GM18505 (cell line): ENCODE results near the gene TMEM131.

Source experiments
- ATAC-seq: cut with Tn5 transposase; IDR thresholded peaks from one replicate; pipeline ENCODE4 v1.9.1; 2021; ENCODE audit not compliant: unreplicated experiment
- POLR2A ChIP-seq: IDR thresholded peaks from 4 replicates; pipeline ENCODE4 v1.6.1; 2011; ENCODE audit warnings: borderline replicate concordance; ENCODE audit not compliant: insufficient read depth, insufficient read length; ENCODE audit errors: extremely low read depth

TMEM131 gene

GRCh38 chr2:97752342-97753334 lies 243.1 kb downstream of the TMEM131 start:
- TF ChIP-seq POLR2A = no peak
- ATAC-seq = no peak

DNA sequence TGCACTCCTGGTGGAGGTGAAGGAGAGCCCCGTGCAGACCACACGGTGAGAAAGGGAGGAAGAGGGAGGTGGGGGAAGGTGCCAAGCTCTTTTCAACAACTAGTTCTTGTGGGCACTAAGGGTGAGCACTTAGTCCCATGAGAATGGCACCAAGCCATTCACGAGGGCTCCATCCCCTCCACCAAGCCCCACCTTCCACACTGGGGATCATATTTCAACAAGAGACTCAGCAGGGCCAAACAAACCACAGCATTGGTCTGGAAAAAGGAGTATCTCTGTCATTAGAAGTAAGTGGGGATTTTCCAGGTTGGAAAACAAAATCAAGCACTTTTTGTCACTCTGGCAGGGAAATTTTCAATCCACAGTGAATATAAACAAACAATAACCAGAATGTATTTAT lies 244.0 kb downstream of the TMEM131 start:
- TF ChIP-seq POLR2A = no peak
- ATAC-seq = no peak

- no peak for ATAC-seq
- no peak for TF ChIP-seq POLR2A
These were observed 245.7 kb downstream of the TMEM131 start for GRCh38 chr2:97750017-97750416.

GRCh38 chr2:97749581-97749980 lies 246.2 kb downstream of the TMEM131 start:
- ATAC-seq = no peak

GRCh38 chr2:97747716-97748115 lies 248.0 kb downstream of the TMEM131 start:
- no peak for TF ChIP-seq POLR2A

More at GRCh38 chr2:97749581-97749980, 246.2 kb downstream of the TMEM131 start:
- no peak for TF ChIP-seq POLR2A

GRCh38 chr2:97747285-97747684 lies 248.5 kb downstream of the TMEM131 start:
- ATAC-seq = no peak
- peak; percentile 23 for TF ChIP-seq POLR2A

More at GRCh38 chr2:97747716-97748115, 248.0 kb downstream of the TMEM131 start:
- ATAC-seq = no peak

- TF ChIP-seq POLR2A = no peak
- no peak for ATAC-seq
These were observed 250.1 kb downstream of the TMEM131 start for GRCh38 chr2:97745474-97746174.

GRCh38 chr2:97743913-97744312 lies 251.8 kb downstream of the TMEM131 start:
- no peak for ATAC-seq
- TF ChIP-seq POLR2A = no peak

DNA sequence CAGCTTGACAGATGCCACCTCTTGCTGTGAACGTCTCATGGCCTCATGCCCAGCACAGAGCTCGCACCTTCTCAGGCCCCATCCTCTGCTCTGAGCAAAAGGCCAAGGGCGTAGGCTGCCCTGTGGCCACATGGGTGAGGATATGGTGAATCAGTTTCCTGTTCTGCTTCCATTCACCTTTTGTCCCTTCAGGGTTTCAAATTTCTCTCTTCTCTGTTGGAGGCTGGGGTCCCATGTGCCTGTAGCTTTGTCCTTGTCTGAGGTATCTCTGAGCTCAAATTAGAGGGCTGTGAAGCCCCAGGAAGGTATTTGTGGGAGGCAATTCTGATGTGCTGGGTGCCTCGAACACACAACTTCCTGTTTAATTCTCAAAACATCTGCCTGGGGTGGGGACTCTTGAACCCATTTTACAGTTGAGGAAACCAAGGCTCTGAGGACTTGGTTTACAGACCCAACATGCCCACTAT lies 253.3 kb downstream of the TMEM131 start:
- TF ChIP-seq POLR2A = no peak
- ATAC-seq = no peak

GRCh38 chr2:97741686-97742085 lies 254.1 kb downstream of the TMEM131 start:
- TF ChIP-seq POLR2A = no peak
- ATAC-seq = no peak

- TF ChIP-seq POLR2A = no peak
- ATAC-seq = no peak
These were observed 254.5 kb downstream of the TMEM131 start for GRCh38 chr2:97741251-97741650.

DNA sequence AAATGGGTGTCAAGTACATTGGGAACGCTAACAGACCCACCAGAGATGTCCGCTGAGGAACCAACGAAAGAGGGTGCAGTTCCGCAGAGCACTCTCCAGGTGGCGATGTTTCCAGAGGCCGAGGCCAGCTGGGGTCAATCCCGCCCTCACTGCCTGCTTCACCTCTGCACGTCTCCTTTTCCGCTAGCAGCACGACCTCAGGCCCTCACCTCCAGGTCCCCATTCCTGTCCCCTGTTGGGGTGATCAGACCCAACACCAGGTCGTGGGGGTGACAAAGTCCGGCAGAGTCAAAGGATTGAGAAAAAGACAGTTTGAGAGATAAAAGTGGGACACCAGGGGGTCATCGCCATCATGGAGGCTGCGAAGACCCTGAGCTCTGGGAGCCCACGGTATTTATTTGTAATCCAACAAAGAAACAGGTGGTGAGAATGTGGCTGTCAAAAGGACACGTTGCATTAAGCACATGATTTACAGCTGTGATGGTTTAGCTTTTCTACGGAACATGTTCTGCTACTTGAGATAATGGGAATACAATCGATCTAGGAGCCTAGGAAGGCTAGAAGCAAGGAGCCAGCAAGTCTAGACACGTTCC lies 255.1 kb downstream of the TMEM131 start:
- no peak for ATAC-seq
- no peak for TF ChIP-seq POLR2A

GRCh38 chr2:97739893-97740245 lies 255.9 kb downstream of the TMEM131 start:
- no peak for TF ChIP-seq POLR2A

More at GRCh38 chr2:97739893-97740245, 255.9 kb downstream of the TMEM131 start:
- ATAC-seq = no peak
